Thyroid gland (tissue), 4 donors: Measurements from ENCODE around the gene MMEL1.

Experiments
- CTCF ChIP-seq, 6 experiments: fragments of 200-600 bp in 3 of 6; fragments of 450-650 bp in 3 of 6; sonication (generic) in 3 of 6; IDR thresholded peaks; one replicate each; pipeline ENCODE4 v1.5.1; 2016 to 2019; ENCODE audit warnings: antibody characterized with exemption in 6 of 6, mild to moderate bottlenecking in 2 of 6, inconsistent platforms in 1 of 6, moderate library complexity in 1 of 6
- POLR2A ChIP-seq, 2 donors: fragments of 450-650 bp; IDR thresholded peaks; one replicate each; pipeline ENCODE4 v1.6.1; 2017; ENCODE audit warnings: antibody characterized with exemption in 2 of 2, mild to moderate bottlenecking in 2 of 2, moderate library complexity in 1 of 2

GRCh38 chr1:2601721-2602303, 31.0 kb downstream of the MMEL1 start:
- TF ChIP-seq CTCF (IDR thresholded peaks at IDR 0.05): no peak
- no peak for TF ChIP-seq POLR2A (IDR thresholded peaks at IDR 0.05)
